Measurements from ENCODE around the gene GFPT2. TPM values are rescaled to one million over a fixed set of nuclear protein-coding genes. Genes with fewer than 3 reads are reported as not detected.

Gene GFPT2
- total and polyA plus RNA-seq, 9 of the 15 experiments (the other 6 are each of a cell fraction or from before 2014, with no cell fraction given), result 0.07 to 0.14 (median 0.08) TPM; not detected in 6

DNA sequence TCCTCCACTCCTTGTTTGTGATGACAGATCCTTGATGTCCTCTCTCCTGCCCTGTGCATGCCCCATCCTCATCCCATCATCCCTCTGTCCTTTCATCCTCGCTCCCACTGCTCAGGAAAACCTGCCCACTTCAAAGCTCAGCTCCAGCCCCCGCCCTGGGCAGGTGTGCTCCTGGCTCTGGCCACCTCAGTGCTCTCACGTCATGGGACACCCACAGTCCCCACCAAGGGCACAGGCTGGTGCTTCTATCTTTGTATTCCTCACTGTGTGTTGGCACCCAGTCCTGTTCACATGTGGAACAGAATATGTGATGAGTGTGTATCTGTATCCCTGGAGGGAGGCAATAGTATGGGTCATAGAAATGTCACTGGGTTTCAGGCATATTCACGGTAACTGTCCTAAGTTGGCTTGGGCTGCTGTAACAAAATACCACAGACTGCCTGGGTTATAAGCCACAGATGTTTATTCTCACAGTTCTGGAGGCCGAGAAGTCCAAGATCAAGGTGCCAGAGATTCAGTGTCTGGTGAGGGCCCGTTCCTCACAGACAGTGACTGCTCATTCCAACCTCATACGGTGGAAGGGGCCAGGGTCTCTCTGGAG, 13.5 kb downstream of the GFPT2 start:
- no peak for ATAC-seq
- BruUV-seq (replicated peaks), result no TSS peak
- no peak overlapping the region for H3K27ac ChIP-seq (ENCODE audit: extremely low read depth, low read depth, low read length)
- H3K9me3 ChIP-seq (replicated peaks; ENCODE audit: control insufficient read depth, insufficient read depth, low read depth, low read length), result no peaks in the 10 kb centered on the region
- peak; percentile 57 for FAIRE-seq
- POLR2A ChIA-PET, result no interaction called here
- DNase-seq (ENCODE audit: extremely low read depth in 1 of 4, low spot score in 3 of 4), result no peak
- no peak overlapping the region for H3K9ac ChIP-seq (ENCODE audit: insufficient read depth in 1 of 2, low read depth in 2 of 2, low read length in 2 of 2)
- WGBS (ENCODE audit: insufficient coverage, low coverage, missing lambda C conversion rate), result 3% methylated on average over 7 of the region's 7 CpGs
- H3K79me2 ChIP-seq (ENCODE audit: control insufficient read depth, insufficient read depth, low read length), result no peaks in the 10 kb centered on the region
- in situ Hi-C loops (cut with MboI) (no loop called here), intact Hi-C loops (cut with micrococcal nuclease) (no loop called here)
- H3K36me3 ChIP-seq (ENCODE audit: control insufficient read depth, insufficient read depth, low read length), result no peaks in the 10 kb centered on the region
- peaks cover 0 to 8% of the 10 kb centered on the region in 2 experiments; a peak in 1 of 5 replicates for H3K4me1 ChIP-seq (replicated peaks in 1 of 2; ENCODE audit: control insufficient read depth in 2 of 2, insufficient read depth in 2 of 2, low read length in 2 of 2)
- CTCF ChIA-PET (ENCODE audit: low intra/inter-chr PET ratio), result no interaction called here
- no peak overlapping the region for H3K4me3 ChIP-seq
- H3K4me2 ChIP-seq (ENCODE audit: insufficient read depth, low read length), result no peak overlapping the region
- no peaks in the 10 kb centered on the region; the same call in 1 of the 2 replicates for H4K20me1 ChIP-seq (replicated peaks; ENCODE audit: control insufficient read depth, insufficient read depth, low read length)
- no peaks in the 10 kb centered on the region for H3K9me1 ChIP-seq (ENCODE audit: control insufficient read depth, insufficient read depth, low read length)
- peaks cover 49 to 79% of the 10 kb centered on the region in 2 experiments for H3K27me3 ChIP-seq (ENCODE audit: control insufficient read depth in 2 of 2, insufficient read depth in 2 of 2, low read length in 2 of 2)
- no peak overlapping the region for H2AFZ ChIP-seq (ENCODE audit: low read depth, low read length)
- TF ChIP-seq MAFK (IDR thresholded peaks at IDR 0.05; ENCODE audit: low read length) (no peak), NR0B1 (IDR thresholded peaks at IDR 0.05; ENCODE audit: partially characterized antibody) (no peak), ZNF785 (CRISPR knock-in tag; IDR thresholded peaks at IDR 0.05) (no peak), TOE1 (IDR thresholded peaks at IDR 0.05; ENCODE audit: borderline replicate concordance) (no peak), TOE1 (CRISPR knock-in tag; IDR thresholded peaks at IDR 0.05; ENCODE audit: borderline replicate concordance, low read depth) (no peak), ZBTB49 (CRISPR knock-in tag; IDR thresholded peaks at IDR 0.05; ENCODE audit: borderline replicate concordance) (no peak), XRCC4 (IDR thresholded peaks at IDR 0.05; ENCODE audit: extremely low read depth, insufficient read depth, insufficient read length) (no peak), NCOA2 (IDR thresholded peaks at IDR 0.05; ENCODE audit: partially characterized antibody in 2 of 2) (no peak), IRF9 (tag; IDR thresholded peaks at IDR 0.05) (no peak), ZBTB34 (CRISPR knock-in tag; IDR thresholded peaks at IDR 0.05) (no peak), NONO (IDR thresholded peaks at IDR 0.05; ENCODE audit: low read depth in 2 of 2, low read length in 1 of 2) (no peak)
- TF ChIP-seq, protein P1, sequence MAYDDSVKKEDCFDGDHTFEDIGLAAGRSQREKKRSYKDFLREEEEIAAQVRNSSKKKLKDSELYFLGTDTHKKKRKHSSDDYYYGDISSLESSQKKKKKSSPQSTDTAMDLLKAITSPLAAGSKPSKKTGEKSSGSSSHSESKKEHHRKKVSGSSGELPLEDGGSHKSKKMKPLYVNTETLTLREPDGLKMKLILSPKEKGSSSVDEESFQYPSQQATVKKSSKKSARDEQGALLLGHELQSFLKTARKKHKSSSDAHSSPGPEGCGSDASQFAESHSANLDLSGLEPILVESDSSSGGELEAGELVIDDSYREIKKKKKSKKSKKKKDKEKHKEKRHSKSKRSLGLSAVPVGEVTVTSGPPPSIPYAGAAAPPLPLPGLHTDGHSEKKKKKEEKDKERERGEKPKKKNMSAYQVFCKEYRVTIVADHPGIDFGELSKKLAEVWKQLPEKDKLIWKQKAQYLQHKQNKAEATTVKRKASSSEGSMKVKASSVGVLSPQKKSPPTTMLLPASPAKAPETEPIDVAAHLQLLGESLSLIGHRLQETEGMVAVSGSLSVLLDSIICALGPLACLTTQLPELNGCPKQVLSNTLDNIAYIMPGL (CRISPR knock-in tag; IDR thresholded peaks at IDR 0.05), result no peak

All from K562 (cell line).